ENCODE data around the gene RCSD1.
A peak's percentile ranks its signal among the peaks of the same experiment; 100 is the strongest.

Gene RCSD1

GRCh38 chr1:167695147-167695546 is 65.1 kb downstream of the RCSD1 start:
- no peak for DNase-seq

- DNase-seq = no peak
Measured at GRCh38 chr1:167695756-167696561, 65.9 kb downstream of the RCSD1 start.

DNA sequence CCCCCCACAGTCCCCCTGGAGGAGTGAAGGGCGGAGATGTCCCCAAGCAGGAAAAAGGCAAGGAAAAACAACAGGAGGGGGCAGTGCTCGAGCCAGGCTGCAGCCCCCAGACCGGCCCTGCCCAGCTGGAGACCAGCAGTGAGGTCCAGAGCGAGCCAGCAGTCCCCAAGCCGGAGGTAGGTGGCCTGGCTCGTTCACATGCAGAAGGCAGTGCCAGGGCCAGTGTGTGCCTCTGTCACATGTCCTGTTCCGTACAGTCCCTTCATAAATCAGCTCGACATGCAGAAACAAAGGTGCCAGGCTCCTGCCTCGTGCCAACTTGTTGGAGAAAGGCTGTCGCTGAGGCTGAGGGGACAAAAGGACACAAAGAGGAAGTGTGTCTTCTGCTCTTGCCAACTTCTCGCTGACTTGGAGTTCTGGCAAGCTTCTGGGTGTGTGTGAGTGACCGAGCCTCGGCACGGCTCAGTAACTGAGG is 67.7 kb downstream of the RCSD1 start:
- no peak for DNase-seq

- DNase-seq = no peak
Measured at GRCh38 chr1:167698313-167698712, 68.3 kb downstream of the RCSD1 start.

GRCh38 chr1:167701510-167701909 is 71.5 kb downstream of the RCSD1 start:
- no peak for DNase-seq

GRCh38 chr1:167703557-167703956 is 73.5 kb downstream of the RCSD1 start:
- DNase-seq = no peak

GRCh38 chr1:167704715-167705114 is 74.7 kb downstream of the RCSD1 start:
- DNase-seq = no peak

DNA sequence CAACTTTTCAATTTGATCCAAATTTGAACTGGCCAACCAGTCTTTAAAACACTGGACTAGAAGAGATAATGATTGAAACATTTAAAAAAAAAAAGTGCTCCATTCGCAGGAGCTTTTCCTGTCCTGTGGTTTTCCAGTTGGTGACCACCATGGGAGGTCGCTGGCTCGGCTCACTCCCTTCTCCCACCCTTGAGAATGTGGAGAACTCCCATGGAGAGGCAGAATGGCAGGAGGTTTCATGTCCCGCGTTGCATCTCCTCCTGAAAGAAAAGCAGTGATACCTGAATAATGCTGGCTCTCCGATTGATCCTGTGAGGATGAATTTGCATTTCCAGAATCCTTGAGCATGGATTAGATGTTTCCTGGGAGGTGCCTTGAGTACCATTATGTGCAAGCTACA is 75.2 kb downstream of the RCSD1 start:
- DNase-seq = no peak

GRCh38 chr1:167706363-167706762 is 76.3 kb downstream of the RCSD1 start:
- no peak for DNase-seq

GRCh38 chr1:167706931-167707877 is 77.2 kb downstream of the RCSD1 start:
- no peak for DNase-seq

- DNase-seq = no peak
Measured at GRCh38 chr1:167707942-167708341, 77.9 kb downstream of the RCSD1 start.

GRCh38 chr1:167708940-167709389 is 78.9 kb downstream of the RCSD1 start:
- no peak for DNase-seq

DNA sequence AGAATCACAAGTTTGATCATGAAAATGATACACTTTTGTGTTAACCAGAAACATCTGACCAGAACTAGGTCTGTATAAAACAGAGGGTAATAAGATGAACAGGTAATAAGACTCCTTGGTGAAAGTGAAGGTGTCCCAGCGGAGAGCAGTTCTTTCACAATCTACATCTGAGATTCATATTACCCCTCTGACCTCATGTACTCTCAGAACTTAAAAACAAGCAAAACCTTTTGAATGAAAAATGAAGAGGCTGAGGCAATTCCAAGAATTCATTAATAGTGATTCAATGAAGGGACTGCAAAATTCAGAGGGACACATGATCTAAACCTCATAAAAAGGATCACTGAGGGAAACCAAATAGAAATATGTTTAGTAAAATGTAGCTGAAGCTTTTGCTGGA is 80.8 kb downstream of the RCSD1 start:
- no peak for DNase-seq

DNA sequence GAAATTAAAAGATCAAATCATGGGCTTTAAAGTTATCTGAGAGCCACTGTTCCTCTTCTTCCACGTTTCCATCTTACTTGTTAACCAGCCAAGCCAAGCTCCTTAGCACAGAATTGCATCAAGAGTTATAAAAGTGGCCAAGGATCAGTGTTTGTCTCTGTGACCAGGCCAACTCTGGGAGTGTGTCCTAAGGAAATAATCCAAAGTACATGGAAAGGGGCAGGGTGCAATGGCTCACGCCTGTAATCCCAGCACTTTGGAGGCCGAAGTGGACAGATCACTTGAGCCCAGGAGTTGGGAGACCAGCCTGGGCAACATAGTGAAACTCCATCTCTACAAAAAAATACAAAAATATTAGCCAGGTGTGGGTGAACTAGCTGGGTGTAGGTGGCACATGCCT is 81.8 kb downstream of the RCSD1 start:
- DNase-seq = no peak

DNA sequence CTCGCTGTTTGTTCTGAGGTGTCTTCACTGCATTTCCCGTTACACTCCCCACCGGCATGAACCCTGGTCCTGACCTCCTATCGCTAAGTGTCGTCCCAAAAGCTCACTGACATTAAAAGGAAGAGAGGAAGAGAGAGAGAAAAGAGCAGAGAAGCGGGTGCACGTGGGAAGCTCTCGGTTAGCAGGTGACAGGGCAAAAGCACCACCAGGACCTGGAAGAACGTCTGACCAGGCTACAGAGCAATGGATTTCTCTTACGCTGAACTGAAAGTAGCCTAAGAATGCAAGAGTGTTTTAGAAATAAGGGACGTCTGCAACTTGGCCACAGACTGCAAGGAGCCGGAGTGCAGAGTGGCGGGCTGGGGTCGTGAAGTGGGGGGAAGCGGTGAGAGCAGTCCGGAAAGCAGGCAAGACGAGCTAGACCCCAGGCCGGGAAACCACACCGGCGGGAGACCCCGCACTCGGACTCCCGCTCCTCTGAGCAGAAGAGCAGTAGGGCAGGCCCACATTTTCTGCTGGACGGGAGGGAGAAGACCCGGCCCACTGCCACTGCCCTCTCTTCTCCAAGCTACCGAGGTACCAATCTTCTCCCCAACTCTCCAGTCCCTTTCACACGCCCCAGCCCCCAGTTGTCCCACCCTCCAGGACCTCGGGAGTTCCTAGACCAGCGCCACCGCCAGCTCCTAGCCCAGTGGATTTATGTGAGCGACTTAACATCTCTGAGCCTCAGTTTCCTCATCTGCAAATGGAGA is 83.5 kb downstream of the RCSD1 start:
- no peak for DNase-seq

DNA sequence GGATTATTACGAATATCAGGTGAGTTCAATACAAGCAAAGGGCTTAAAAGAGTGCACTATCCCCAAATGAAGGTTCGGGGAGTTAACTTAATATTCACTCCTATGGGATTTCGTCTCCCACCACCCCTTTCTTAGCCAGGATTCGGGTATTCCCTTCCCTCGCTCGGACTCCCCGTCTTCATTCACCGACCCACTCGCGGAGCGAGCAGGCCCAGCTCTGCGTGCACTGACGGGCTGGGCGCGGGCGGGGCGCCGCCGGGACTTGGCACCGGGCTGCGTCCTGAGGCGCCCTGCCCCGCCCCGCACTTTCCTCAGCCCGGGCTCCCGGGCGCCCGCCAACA is 84.0 kb downstream of the RCSD1 start:
- peak; percentile 55 for DNase-seq

DNA sequence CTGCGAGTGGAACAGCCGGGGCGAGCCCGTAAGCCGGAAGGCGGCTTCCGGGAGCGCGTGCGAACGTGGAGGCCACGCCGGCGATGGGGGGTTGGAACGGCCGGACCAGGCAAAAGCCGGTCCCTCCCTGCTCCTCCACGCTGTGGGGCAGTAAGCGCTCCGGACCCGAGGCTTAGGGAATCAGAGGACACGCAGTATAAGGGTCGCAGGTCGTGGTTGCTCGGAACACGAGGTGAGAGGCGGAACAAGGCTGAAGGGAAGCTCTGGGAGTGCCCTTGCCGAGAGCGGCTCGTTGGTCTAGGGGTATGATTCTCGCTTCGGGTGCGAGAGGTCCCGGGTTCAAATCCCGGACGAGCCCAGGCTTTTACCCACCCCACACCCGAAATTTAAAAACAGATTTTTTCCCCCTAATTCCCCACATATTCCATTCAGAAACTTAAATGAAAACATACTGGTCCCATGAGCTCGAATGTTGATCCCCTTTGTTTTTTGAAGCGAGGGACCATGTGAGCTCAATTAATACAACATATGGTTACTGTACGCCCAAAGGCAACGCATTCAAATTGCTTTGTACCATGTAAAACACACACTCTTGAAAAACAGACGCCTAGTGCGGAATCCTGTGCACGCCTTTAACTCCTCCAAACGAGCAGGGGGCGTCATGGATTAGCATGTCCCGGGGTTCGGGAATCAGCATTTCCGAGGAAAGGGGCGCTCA is 84.6 kb downstream of the RCSD1 start:
- peak; percentile 83 for DNase-seq

DNA sequence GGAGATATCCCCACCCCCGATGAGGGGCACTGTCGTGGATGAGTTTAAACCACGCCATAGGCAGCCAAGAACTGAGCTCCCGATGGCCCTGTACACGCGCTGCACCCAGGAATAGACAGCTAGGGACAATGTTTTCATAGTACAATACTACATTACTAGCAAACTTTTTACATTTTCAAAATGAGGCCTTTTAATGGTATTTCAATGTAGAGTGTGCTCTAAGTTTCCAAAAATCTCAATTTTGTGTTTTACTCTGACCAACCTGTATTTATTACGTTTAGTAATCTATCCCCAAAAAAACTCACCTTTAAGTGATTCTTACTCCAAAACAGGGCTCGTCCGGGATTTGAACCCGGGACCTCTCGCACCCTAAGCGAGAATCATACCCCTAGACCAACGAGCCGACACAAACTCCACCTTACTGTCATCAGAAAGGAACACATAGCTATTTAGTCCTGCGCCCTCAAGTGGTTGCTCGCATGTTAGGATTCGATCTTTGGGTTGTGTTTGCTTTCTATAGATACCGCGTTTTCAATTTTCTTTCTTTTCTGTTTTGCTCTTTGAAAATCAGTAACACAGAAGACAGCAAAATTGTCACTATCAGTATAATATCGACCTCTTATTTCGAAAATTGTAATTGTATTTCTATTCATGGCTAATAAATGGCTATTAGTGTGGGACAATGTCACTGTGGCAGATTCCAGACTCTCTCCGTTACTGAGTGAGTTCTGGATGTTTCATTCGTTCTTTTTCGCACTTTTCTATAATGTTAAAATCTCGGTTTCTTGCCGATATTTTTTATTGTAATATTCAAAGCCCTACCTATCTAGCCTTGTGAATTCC is 85.3 kb downstream of the RCSD1 start:
- peak; percentile 93 for DNase-seq

DNA sequence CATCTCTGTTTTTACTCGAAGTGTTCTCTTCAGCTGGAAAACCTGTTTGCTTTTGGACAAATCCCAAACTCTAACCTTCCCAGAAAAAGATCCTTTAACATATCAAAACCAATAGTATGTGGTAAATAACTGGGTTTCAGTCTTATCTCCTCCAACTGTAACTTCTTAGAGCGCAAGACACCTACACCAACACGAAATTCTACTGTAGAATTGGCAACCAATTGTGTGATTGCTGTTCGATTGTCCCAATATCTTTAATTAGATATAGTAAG is 85.9 kb downstream of the RCSD1 start:
- DNase-seq = no peak

DNA sequence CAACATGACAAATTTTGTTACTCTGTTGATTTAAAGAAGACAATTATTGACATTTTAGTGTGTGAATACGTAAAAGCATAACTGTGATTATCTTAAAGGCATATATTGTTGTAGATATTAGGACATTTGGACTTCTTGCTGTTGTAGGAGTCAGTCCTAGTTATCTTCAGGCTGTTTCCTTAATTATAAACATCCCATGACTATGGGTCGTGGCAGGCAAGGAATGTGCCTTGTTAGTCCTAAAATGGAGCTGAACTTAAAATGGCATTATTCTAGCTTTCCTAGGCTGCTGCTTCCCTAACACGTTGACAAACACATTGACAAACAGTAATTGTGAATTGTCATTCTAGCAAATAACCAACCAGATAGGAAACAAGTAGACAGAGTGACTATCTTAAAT is 87.3 kb downstream of the RCSD1 start:
- DNase-seq = no peak

- DNase-seq = no peak
Measured at GRCh38 chr1:167718914-167719691, 89.1 kb downstream of the RCSD1 start.
